Measurements from ENCODE around the gene PREB. TPM values are rescaled to one million over a fixed set of nuclear protein-coding genes. Genes with fewer than 3 reads are reported as not detected.

Gene PREB
- total RNA-seq, 2 experiments from 2014 or later: 12.3 to 12.6 TPM

- CTCF ChIA-PET: interaction anchor here (1.0 kb wide), 1 partner anchor 12 kb away, joined by 5 read pairs; the partner anchor contains the start of gene ABHD1
- H3K4me3 Mint-ChIP-seq: peak overlapping the region; percentile 98
- DNase-seq (no peak), ATAC-seq (ENCODE audit: poor library complexity) (no peak)
- peaks cover 24% of the 10 kb centered on the region for H3K36me3 Mint-ChIP-seq (ENCODE audit: low read depth)
- H3K9me3 Mint-ChIP-seq: no peaks in the 10 kb centered on the region
- POLR2A ChIA-PET: interaction anchor here (1.8 to 3.8 kb wide), 3 partner anchors 12 to 85 kb away, joined by 6 to 56 read pairs (median 27); partner anchors contain the start of genes ABHD1, AGBL5, ATRAID and SLC5A6
- no peaks in the 10 kb centered on the region for H3K27me3 Mint-ChIP-seq
- Histone ChIP-seq H3K27me3 (ENCODE audit: control insufficient read depth in 1 of 2, insufficient read depth in 2 of 2, low read length in 2 of 2) (no peaks in the 10 kb centered on the region), H3K4me3 (ENCODE audit: low read length) (no peak overlapping the region), H3K27ac (ENCODE audit: low read depth in 1 of 2, low read length in 2 of 2) (no peak overlapping the region), H3K36me3 (ENCODE audit: insufficient read depth, low read length) (peaks cover 24% of the 10 kb centered on the region), H3K9me3 (ENCODE audit: control insufficient read depth in 1 of 2, insufficient read depth in 1 of 2, low read length in 2 of 2) (no peaks in the 10 kb centered on the region), H3K4me1 (ENCODE audit: insufficient read depth, low read length) (peaks cover 30% of the 10 kb centered on the region)
- TF ChIP-seq CTCF (IDR thresholded peaks at IDR 0.05): no peak
- H3K4me1 Mint-ChIP-seq (ENCODE audit: low read depth): peaks cover 19% of the 10 kb centered on the region
- H3K27ac Mint-ChIP-seq: peak overlapping the region; percentile 94
- intact Hi-C loops (cut with DNase I, micrococcal nuclease): loop anchor here in 1 of 2 experiments (2.0 to 5.0 kb wide), 3 partner anchors 77 to 242 kb away; partner anchors contain the start of genes ATRAID, SLC5A6 and TMEM214
Observed at GRCh38 chr2:27135478-27135955, 1.1 kb upstream of the PREB start.

GRCh38 chr2:27134781-27135477 is 493 bp upstream of the PREB start:
- Mint-ChIP-seq H3K4me3 (peak overlapping the region; percentile 98), H3K4me1 (ENCODE audit: low read depth) (peaks cover 19% of the 10 kb centered on the region), H3K36me3 (ENCODE audit: low read depth) (peaks cover 30% of the 10 kb centered on the region), H3K27ac (peak overlapping the region; percentile 94), H3K9me3 (no peaks in the 10 kb centered on the region), H3K27me3 (no peaks in the 10 kb centered on the region)
- H3K27ac ChIP-seq (ENCODE audit: low read depth in 1 of 2, low read length in 2 of 2): peak overlapping the region in 1 of 2 donors; percentile 79
- POLR2A ChIA-PET: interaction anchor here (1.0 to 3.8 kb wide), 5 partner anchors 11 to 84 kb away, joined by 3 to 56 read pairs (median 13); partner anchors contain the start of genes ABHD1, AGBL5, ATRAID and OST4
- peaks cover 30% of the 10 kb centered on the region for H3K4me1 ChIP-seq (ENCODE audit: insufficient read depth, low read length)
- peaks cover 30% of the 10 kb centered on the region for H3K36me3 ChIP-seq (ENCODE audit: insufficient read depth, low read length)
- H3K27me3 ChIP-seq (ENCODE audit: control insufficient read depth in 1 of 2, insufficient read depth in 2 of 2, low read length in 2 of 2): no peaks in the 10 kb centered on the region
- CTCF ChIA-PET: interaction anchor here (1.4 to 2.6 kb wide), 4 partner anchors 11 to 168 kb away, joined by 4 to 8 read pairs (median 4); partner anchors contain the start of genes ABHD1 and AGBL5
- H3K9me3 ChIP-seq (ENCODE audit: control insufficient read depth in 1 of 2, insufficient read depth in 1 of 2, low read length in 2 of 2): no peaks in the 10 kb centered on the region
- intact Hi-C loops (cut with DNase I, micrococcal nuclease): loop anchor here (1.0 to 5.0 kb wide), 7 partner anchors 12 to 242 kb away; partner anchors contain the start of genes ABHD1 (in 2 of the 2), ATRAID (in 2 of the 2), SLC5A6 (in 2 of the 2) and KHK (in 1 of the 2)
- TF ChIP-seq CTCF (IDR thresholded peaks at IDR 0.05): no peak
- ATAC-seq (ENCODE audit: poor library complexity) (no peak), DNase-seq (peak in 1 of 14 experiments; percentile 27)
- H3K4me3 ChIP-seq (ENCODE audit: low read length): peak overlapping the region; percentile 90

GRCh38 chr2:27133195-27133875 is 1.1 kb downstream of the PREB start:
- Mint-ChIP-seq H3K27me3 (no peaks in the 10 kb centered on the region), H3K9me3 (no peaks in the 10 kb centered on the region), H3K36me3 (ENCODE audit: low read depth) (peaks cover 40% of the 10 kb centered on the region), H3K27ac (peak overlapping the region; percentile 94), H3K4me3 (peak overlapping the region; percentile 98), H3K4me1 (ENCODE audit: low read depth) (peaks cover 19% of the 10 kb centered on the region)
- peak overlapping the region in 1 of 2 donors; percentile 55 for H3K27ac ChIP-seq (ENCODE audit: low read depth in 1 of 2, low read length in 2 of 2)
- H3K9me3 ChIP-seq (ENCODE audit: control insufficient read depth in 1 of 2, insufficient read depth in 1 of 2, low read length in 2 of 2): no peaks in the 10 kb centered on the region
- intact Hi-C loops (cut with DNase I, micrococcal nuclease): loop anchor here in 1 of 2 experiments (2.0 to 5.0 kb wide), 2 partner anchors 61 to 85 kb away; partner anchors contain the start of gene OST4
- ChIA-PET CTCF (interaction anchor here (0.5 to 2.6 kb wide), 6 partner anchors 10 to 170 kb away, joined by 3 to 8 read pairs (median 4); partner anchors contain the start of genes ABHD1 and AGBL5), POLR2A (interaction anchor here (1.1 to 3.8 kb wide), 6 partner anchors 9 to 82 kb away, joined by 4 to 56 read pairs (median 10); partner anchors contain the start of genes ABHD1, AGBL5, ATRAID and KHK)
- H3K4me1 ChIP-seq (ENCODE audit: insufficient read depth, low read length): peaks cover 30% of the 10 kb centered on the region
- H3K27me3 ChIP-seq (ENCODE audit: control insufficient read depth in 1 of 2, insufficient read depth in 2 of 2, low read length in 2 of 2): no peaks in the 10 kb centered on the region
- peak overlapping the region; percentile 90 for H3K4me3 ChIP-seq (ENCODE audit: low read length)
- no peak for TF ChIP-seq CTCF (IDR thresholded peaks at IDR 0.05)
- ATAC-seq (ENCODE audit: poor library complexity): peak; percentile 13
- peak in 4 of 14 experiments; percentile 20 to 47 (median 34) for DNase-seq
- peaks cover 36% of the 10 kb centered on the region for H3K36me3 ChIP-seq (ENCODE audit: insufficient read depth, low read length)
